ENCODE measurements around the gene ETV7. TPM values are rescaled to one million over a fixed set of nuclear protein-coding genes. Genes with fewer than 3 reads are reported as not detected.

The ETV7 gene
- total RNA-seq, 1 experiment from 2014 or later, result 0.28 TPM

- Histone ChIP-seq H3K36me3 (replicated peaks; ENCODE audit: control insufficient read depth, insufficient read depth, low read length) (no peaks in the 10 kb centered on the region), H3K27me3 (ENCODE audit: control insufficient read depth, insufficient read depth, low read length) (no peaks in the 10 kb centered on the region), H3K4me3 (ENCODE audit: insufficient read depth, low read depth, low read length) (no peak overlapping the region)
- DNase-seq, result no peak
These were observed 67.6 kb downstream of the ETV7 start for GRCh38 chr6:36319821-36320220.

- DNase-seq, result no peak
- Histone ChIP-seq H3K36me3 (replicated peaks; ENCODE audit: control insufficient read depth, insufficient read depth, low read length) (no peaks in the 10 kb centered on the region), H3K27me3 (ENCODE audit: control insufficient read depth, insufficient read depth, low read length) (no peaks in the 10 kb centered on the region), H3K4me3 (ENCODE audit: insufficient read depth, low read depth, low read length) (no peak overlapping the region)
These were observed 68.1 kb downstream of the ETV7 start for GRCh38 chr6:36319436-36319762.

GRCh38 chr6:36318690-36319435 is 68.6 kb downstream of the ETV7 start:
- Histone ChIP-seq H3K36me3 (replicated peaks; ENCODE audit: control insufficient read depth, insufficient read depth, low read length) (no peaks in the 10 kb centered on the region), H3K4me3 (ENCODE audit: insufficient read depth, low read depth, low read length) (no peak overlapping the region), H3K27me3 (ENCODE audit: control insufficient read depth, insufficient read depth, low read length) (no peaks in the 10 kb centered on the region)
- peak; percentile 55 for DNase-seq

- Histone ChIP-seq H3K27me3 (ENCODE audit: control insufficient read depth, insufficient read depth, low read length) (no peaks in the 10 kb centered on the region), H3K4me3 (ENCODE audit: insufficient read depth, low read depth, low read length) (no peak overlapping the region), H3K36me3 (replicated peaks; ENCODE audit: control insufficient read depth, insufficient read depth, low read length) (no peaks in the 10 kb centered on the region)
- no peak for DNase-seq
These were observed 69.8 kb downstream of the ETV7 start for GRCh38 chr6:36317623-36318022.

Other genes with a start within 250 kb of the ETV7 start
- 12.7 and 15.6 TPM in 2 replicates for gene BRPF3, start 190.9 kb downstream of the ETV7 start, total RNA-seq (2014; rRNA removed; shearing (Covaris generic))
- not detected in 2 replicates for gene PNPLA1, start 117.6 kb downstream of the ETV7 start, total RNA-seq (2014; rRNA removed; shearing (Covaris generic))
- gene BNIP5, start 50.8 kb downstream of the ETV7 start, total RNA-seq (2014; rRNA removed; shearing (Covaris generic)), result not detected in 2 replicates
- gene PXT1, start 55.2 kb upstream of the ETV7 start, total RNA-seq (2014; rRNA removed; shearing (Covaris generic)), result 0.03 TPM in 1 of 2 replicates, not detected in the other
- 38.9 and 46.3 TPM in 2 replicates for gene KCTD20, start 55.3 kb upstream of the ETV7 start, total RNA-seq (2014; rRNA removed; shearing (Covaris generic))
- gene STK38, start 159.8 kb upstream of the ETV7 start, total RNA-seq (2014; rRNA removed; shearing (Covaris generic)), result 7.6 and 8.7 TPM in 2 replicates
- gene SRSF3, start 206.7 kb upstream of the ETV7 start, total RNA-seq (2014; rRNA removed; shearing (Covaris generic)), result 111 and 171 TPM in 2 replicates